Measurements from ENCODE around the gene OST4. TPM values are rescaled to one million over a fixed set of nuclear protein-coding genes. Genes with fewer than 3 reads are reported as not detected.

OST4 gene
- total RNA-seq, 1 donor from 2014 or later = 322 TPM

- DNase-seq (ENCODE audit: low spot score) = no peak
- intact Hi-C loops (cut with micrococcal nuclease) = no loop called here
- Mint-ChIP-seq H3K4me3 (no peak overlapping the region), H3K27ac (no peak overlapping the region), H3K9me3 (no peaks in the 10 kb centered on the region), H3K4me1 (ENCODE audit: low read depth) (peaks cover 16% of the 10 kb centered on the region), H3K27me3 (ENCODE audit: insufficient read depth) (no peaks in the 10 kb centered on the region), H3K36me3 (ENCODE audit: low read depth) (no peaks in the 10 kb centered on the region)
These were observed 28.0 kb upstream of the OST4 start for GRCh38 chr2:27099334-27099955.

- no peaks in the 10 kb centered on the region for H3K27me3 Mint-ChIP-seq (ENCODE audit: insufficient read depth)
- intact Hi-C loops (cut with micrococcal nuclease) = no loop called here
- H3K4me3 Mint-ChIP-seq = no peak overlapping the region
- no peaks in the 10 kb centered on the region for H3K36me3 Mint-ChIP-seq (ENCODE audit: low read depth)
- peaks cover 16% of the 10 kb centered on the region for H3K4me1 Mint-ChIP-seq (ENCODE audit: low read depth)
- no peaks in the 10 kb centered on the region for H3K9me3 Mint-ChIP-seq
- no peak overlapping the region for H3K27ac Mint-ChIP-seq
- DNase-seq (ENCODE audit: low spot score) = no peak
These were observed 25.9 kb upstream of the OST4 start for GRCh38 chr2:27097341-27097740.

GRCh38 chr2:27096748-27097297, 25.4 kb upstream of the OST4 start:
- DNase-seq (ENCODE audit: low spot score) = no peak
- Mint-ChIP-seq H3K36me3 (ENCODE audit: low read depth) (no peaks in the 10 kb centered on the region), H3K4me1 (ENCODE audit: low read depth) (peaks cover 16% of the 10 kb centered on the region), H3K9me3 (no peaks in the 10 kb centered on the region), H3K27ac (no peak overlapping the region), H3K4me3 (no peak overlapping the region), H3K27me3 (ENCODE audit: insufficient read depth) (no peaks in the 10 kb centered on the region)
- intact Hi-C loops (cut with micrococcal nuclease) = loop anchor here (1.0 kb wide), 2 partner anchors 10 to 16 kb away; no protein-coding TSS in a partner anchor

- Mint-ChIP-seq H3K9me3 (no peaks in the 10 kb centered on the region), H3K4me3 (peak overlapping the region; percentile 37), H3K36me3 (ENCODE audit: low read depth) (no peaks in the 10 kb centered on the region), H3K4me1 (ENCODE audit: low read depth) (peaks cover 16% of the 10 kb centered on the region), H3K27ac (no peak overlapping the region), H3K27me3 (ENCODE audit: insufficient read depth) (no peaks in the 10 kb centered on the region)
- intact Hi-C loops (cut with micrococcal nuclease) = loop anchor here (1.0 kb wide), 2 partner anchors 9 to 15 kb away; no protein-coding TSS in a partner anchor
- DNase-seq (ENCODE audit: low spot score) = peak; percentile 32
These were observed 24.5 kb upstream of the OST4 start for GRCh38 chr2:27095745-27096651.

- no peaks in the 10 kb centered on the region for H3K27me3 Mint-ChIP-seq (ENCODE audit: insufficient read depth)
- H3K36me3 Mint-ChIP-seq (ENCODE audit: low read depth) = no peaks in the 10 kb centered on the region
- no peaks in the 10 kb centered on the region for H3K9me3 Mint-ChIP-seq
- DNase-seq (ENCODE audit: low spot score) = no peak
- H3K27ac Mint-ChIP-seq = no peak overlapping the region
- intact Hi-C loops (cut with micrococcal nuclease) = no loop called here
- peaks cover 16% of the 10 kb centered on the region for H3K4me1 Mint-ChIP-seq (ENCODE audit: low read depth)
- H3K4me3 Mint-ChIP-seq = no peak overlapping the region
These were observed 23.9 kb upstream of the OST4 start for GRCh38 chr2:27095427-27095744.

GRCh38 chr2:27094353-27094984, 23.0 kb upstream of the OST4 start:
- Mint-ChIP-seq H3K36me3 (ENCODE audit: low read depth) (no peaks in the 10 kb centered on the region), H3K27ac (no peak overlapping the region), H3K4me3 (no peak overlapping the region), H3K9me3 (no peaks in the 10 kb centered on the region), H3K4me1 (ENCODE audit: low read depth) (peaks cover 21% of the 10 kb centered on the region), H3K27me3 (ENCODE audit: insufficient read depth) (no peaks in the 10 kb centered on the region)
- intact Hi-C loops (cut with micrococcal nuclease) = no loop called here
- DNase-seq (ENCODE audit: low spot score) = no peak

GRCh38 chr2:27093430-27094352, 22.2 kb upstream of the OST4 start:
- H3K4me3 Mint-ChIP-seq = no peak overlapping the region
- no peaks in the 10 kb centered on the region for H3K36me3 Mint-ChIP-seq (ENCODE audit: low read depth)
- DNase-seq (ENCODE audit: low spot score) = no peak
- H3K27ac Mint-ChIP-seq = no peak overlapping the region
- H3K9me3 Mint-ChIP-seq = no peaks in the 10 kb centered on the region
- intact Hi-C loops (cut with micrococcal nuclease) = no loop called here
- H3K4me1 Mint-ChIP-seq (ENCODE audit: low read depth) = peaks cover 21% of the 10 kb centered on the region
- no peaks in the 10 kb centered on the region for H3K27me3 Mint-ChIP-seq (ENCODE audit: insufficient read depth)

- H3K4me1 Mint-ChIP-seq (ENCODE audit: low read depth) = peaks cover 21% of the 10 kb centered on the region
- intact Hi-C loops (cut with micrococcal nuclease) = no loop called here
- no peak for DNase-seq (ENCODE audit: low spot score)
- no peaks in the 10 kb centered on the region for H3K27me3 Mint-ChIP-seq (ENCODE audit: insufficient read depth)
- H3K36me3 Mint-ChIP-seq (ENCODE audit: low read depth) = no peaks in the 10 kb centered on the region
- no peak overlapping the region for H3K4me3 Mint-ChIP-seq
- H3K9me3 Mint-ChIP-seq = no peaks in the 10 kb centered on the region
- no peak overlapping the region for H3K27ac Mint-ChIP-seq
These were observed 21.4 kb upstream of the OST4 start for GRCh38 chr2:27092696-27093429.

GRCh38 chr2:27091746-27092695, 20.6 kb upstream of the OST4 start:
- Mint-ChIP-seq H3K9me3 (no peaks in the 10 kb centered on the region), H3K4me3 (no peak overlapping the region), H3K36me3 (ENCODE audit: low read depth) (no peaks in the 10 kb centered on the region), H3K4me1 (ENCODE audit: low read depth) (peaks cover 20% of the 10 kb centered on the region), H3K27ac (no peak overlapping the region), H3K27me3 (ENCODE audit: insufficient read depth) (no peaks in the 10 kb centered on the region)
- intact Hi-C loops (cut with micrococcal nuclease) = no loop called here
- DNase-seq (ENCODE audit: low spot score) = no peak

- H3K4me1 Mint-ChIP-seq (ENCODE audit: low read depth) = peaks cover 16% of the 10 kb centered on the region
- H3K27me3 Mint-ChIP-seq (ENCODE audit: insufficient read depth) = no peaks in the 10 kb centered on the region
- no peaks in the 10 kb centered on the region for H3K9me3 Mint-ChIP-seq
- H3K27ac Mint-ChIP-seq = no peak overlapping the region
- DNase-seq (ENCODE audit: low spot score) = no peak
- intact Hi-C loops (cut with micrococcal nuclease) = loop anchor here (10.0 kb wide), 1 partner anchor 395 kb away; the partner anchor contains the start of gene IFT172
- H3K36me3 Mint-ChIP-seq (ENCODE audit: low read depth) = no peaks in the 10 kb centered on the region
- H3K4me3 Mint-ChIP-seq = no peak overlapping the region
These were observed 17.9 kb upstream of the OST4 start for GRCh38 chr2:27089111-27089954.
